ENCODE results near the gene CTNNA1.

Gene CTNNA1

DNA sequence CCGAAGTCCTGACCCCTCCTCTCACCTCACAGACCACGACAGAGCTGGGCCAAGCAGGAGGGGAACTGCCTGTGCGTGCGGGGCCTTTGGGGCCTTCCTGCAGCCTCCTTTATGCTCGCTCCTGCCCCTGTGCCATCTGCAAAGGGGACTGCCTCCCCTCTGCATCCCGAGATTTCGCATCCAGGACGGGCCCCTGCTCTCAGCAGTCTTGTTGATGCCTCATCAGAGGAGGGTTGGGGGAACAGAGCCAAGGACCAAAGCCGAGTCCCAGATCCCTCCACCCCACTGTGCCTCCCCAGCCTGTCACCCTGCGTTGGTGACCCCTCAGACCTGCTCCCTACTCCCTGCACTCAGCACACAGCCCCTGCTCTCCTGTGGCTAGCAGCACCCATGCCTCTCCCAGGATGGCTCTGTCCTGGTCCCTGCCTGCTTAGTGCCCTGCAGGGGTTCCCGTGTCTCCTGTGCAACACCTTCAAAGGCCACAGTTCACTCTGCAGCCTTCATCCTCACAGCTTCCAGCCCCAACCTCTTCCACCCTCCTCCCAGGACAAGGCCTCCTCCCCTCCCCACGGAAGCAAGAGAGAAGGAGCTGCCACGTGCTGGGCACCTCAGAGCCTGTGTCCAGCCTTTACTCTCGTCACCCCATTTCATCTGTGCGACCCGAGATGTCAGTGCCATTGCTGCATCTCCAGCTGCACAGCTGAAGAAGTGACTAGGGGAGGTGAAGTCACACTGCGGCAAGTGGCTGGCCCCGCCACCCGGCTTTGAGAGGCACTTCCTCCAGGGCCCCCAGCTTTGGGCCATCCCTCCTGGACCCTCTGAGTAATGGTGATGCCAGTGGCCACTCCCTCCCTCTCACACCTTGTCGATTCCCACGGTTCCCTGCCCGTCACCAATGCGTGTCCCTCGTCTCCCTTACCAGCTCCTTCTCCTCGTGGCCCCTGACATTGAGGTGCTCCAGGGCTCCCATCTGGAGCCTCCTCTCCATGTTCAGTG is 184.5 kb downstream of the CTNNA1 start:
- Histone ChIP-seq H3K9me3 (ENCODE audit: control insufficient read depth, insufficient read depth, low read length) (no peaks in the 10 kb centered on the region), H3K36me3 (ENCODE audit: control insufficient read depth, low read length) (no peaks in the 10 kb centered on the region), H3K4me2 (ENCODE audit: low read length) (no peak overlapping the region), H3F3A (ENCODE audit: control insufficient read depth, insufficient read depth) (no peaks in the 10 kb centered on the region), H3K79me2 (ENCODE audit: control insufficient read depth, low read length) (no peaks in the 10 kb centered on the region), H3K27ac (ENCODE audit: low read depth, low read length) (no peak overlapping the region), H3K9me2 (replicated peaks; ENCODE audit: control insufficient read depth, low read length) (no peaks in the 10 kb centered on the region), H3K4me1 (ENCODE audit: control insufficient read depth, low read length) (no peaks in the 10 kb centered on the region), H3K4me3 (ENCODE audit: low read length) (no peak overlapping the region), H3K27me3 (ENCODE audit: control insufficient read depth, low read length) (no peaks in the 10 kb centered on the region), H4K20me1 (ENCODE audit: control insufficient read depth, insufficient read depth, low read depth, low read length) (no peaks in the 10 kb centered on the region)
- TF ChIP-seq, protein P1, sequence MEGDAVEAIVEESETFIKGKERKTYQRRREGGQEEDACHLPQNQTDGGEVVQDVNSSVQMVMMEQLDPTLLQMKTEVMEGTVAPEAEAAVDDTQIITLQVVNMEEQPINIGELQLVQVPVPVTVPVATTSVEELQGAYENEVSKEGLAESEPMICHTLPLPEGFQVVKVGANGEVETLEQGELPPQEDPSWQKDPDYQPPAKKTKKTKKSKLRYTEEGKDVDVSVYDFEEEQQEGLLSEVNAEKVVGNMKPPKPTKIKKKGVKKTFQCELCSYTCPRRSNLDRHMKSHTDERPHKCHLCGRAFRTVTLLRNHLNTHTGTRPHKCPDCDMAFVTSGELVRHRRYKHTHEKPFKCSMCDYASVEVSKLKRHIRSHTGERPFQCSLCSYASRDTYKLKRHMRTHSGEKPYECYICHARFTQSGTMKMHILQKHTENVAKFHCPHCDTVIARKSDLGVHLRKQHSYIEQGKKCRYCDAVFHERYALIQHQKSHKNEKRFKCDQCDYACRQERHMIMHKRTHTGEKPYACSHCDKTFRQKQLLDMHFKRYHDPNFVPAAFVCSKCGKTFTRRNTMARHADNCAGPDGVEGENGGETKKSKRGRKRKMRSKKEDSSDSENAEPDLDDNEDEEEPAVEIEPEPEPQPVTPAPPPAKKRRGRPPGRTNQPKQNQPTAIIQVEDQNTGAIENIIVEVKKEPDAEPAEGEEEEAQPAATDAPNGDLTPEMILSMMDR (IDR thresholded peaks at IDR 0.05; ENCODE audit: low read depth, low read length, poor library complexity, severe bottlenecking): no peak
- TF ChIP-seq EZH2phosphoT487 (IDR thresholded peaks at IDR 0.05; ENCODE audit: borderline replicate concordance, low read length): no peak

DNA sequence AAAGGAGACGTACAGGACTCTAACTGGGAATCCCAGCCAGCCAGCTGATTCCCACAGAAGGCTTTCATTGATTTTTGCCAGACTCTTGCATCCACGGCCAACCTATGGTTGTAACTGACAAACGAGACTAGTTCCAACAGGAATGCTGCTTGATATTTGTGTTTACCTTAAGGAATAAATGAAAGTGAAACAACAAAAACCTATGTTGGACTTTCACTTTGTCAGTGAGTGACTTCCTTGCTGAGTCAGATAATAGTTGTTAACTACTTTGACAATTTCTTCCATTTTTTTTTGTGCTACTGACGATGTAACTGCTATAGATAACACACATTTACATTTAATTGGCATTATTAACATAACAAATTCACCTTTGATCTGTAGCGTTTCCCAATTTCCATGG is 185.3 kb downstream of the CTNNA1 start:
- H3K36me3 ChIP-seq (ENCODE audit: control insufficient read depth, low read length): no peaks in the 10 kb centered on the region
- H3K27me3 ChIP-seq (ENCODE audit: control insufficient read depth, low read length): no peaks in the 10 kb centered on the region
- H4K20me1 ChIP-seq (ENCODE audit: control insufficient read depth, insufficient read depth, low read depth, low read length): no peaks in the 10 kb centered on the region
- H3K9me3 ChIP-seq (ENCODE audit: control insufficient read depth, insufficient read depth, low read length): no peaks in the 10 kb centered on the region
- no peaks in the 10 kb centered on the region for H3K4me1 ChIP-seq (ENCODE audit: control insufficient read depth, low read length)
- H3F3A ChIP-seq (ENCODE audit: control insufficient read depth, insufficient read depth): no peaks in the 10 kb centered on the region
- no peak overlapping the region for H3K4me2 ChIP-seq (ENCODE audit: low read length)
- no peaks in the 10 kb centered on the region for H3K79me2 ChIP-seq (ENCODE audit: control insufficient read depth, low read length)
- H3K4me3 ChIP-seq (ENCODE audit: low read length): no peak overlapping the region
- H3K9me2 ChIP-seq (replicated peaks; ENCODE audit: control insufficient read depth, low read length): no peaks in the 10 kb centered on the region
- TF ChIP-seq EZH2phosphoT487 (IDR thresholded peaks at IDR 0.05; ENCODE audit: borderline replicate concordance, low read length): no peak
- no peak overlapping the region for H3K27ac ChIP-seq (ENCODE audit: low read depth, low read length)

DNA sequence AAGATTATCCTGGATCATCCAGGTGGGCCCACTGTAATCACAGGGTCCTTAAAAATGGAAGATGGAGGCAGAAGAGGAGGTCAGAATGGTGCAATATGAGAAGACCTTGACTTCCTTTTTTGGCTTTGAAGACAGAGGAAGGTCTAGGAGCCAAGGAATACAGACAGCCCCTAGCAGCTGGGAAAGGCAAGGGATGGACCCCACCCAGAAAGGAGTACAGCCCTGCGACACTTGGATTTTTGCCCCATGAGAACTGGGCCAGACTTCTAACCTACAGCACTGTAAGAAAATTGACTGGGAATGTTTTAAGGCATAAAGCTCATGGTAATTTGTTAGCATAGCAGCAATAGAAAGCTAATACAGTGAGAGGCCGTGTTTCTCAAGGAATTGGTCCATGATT is 188.8 kb downstream of the CTNNA1 start:
- no peak for TF ChIP-seq EZH2phosphoT487 (IDR thresholded peaks at IDR 0.05; ENCODE audit: borderline replicate concordance, low read length)
- TF ChIP-seq, protein P1 (IDR thresholded peaks at IDR 0.05; ENCODE audit: low read depth, low read length, poor library complexity, severe bottlenecking): no peak
- Histone ChIP-seq H3K36me3 (ENCODE audit: control insufficient read depth, low read length) (no peaks in the 10 kb centered on the region), H3K9me3 (ENCODE audit: control insufficient read depth, insufficient read depth, low read length) (no peaks in the 10 kb centered on the region), H3F3A (ENCODE audit: control insufficient read depth, insufficient read depth) (no peaks in the 10 kb centered on the region), H3K4me1 (ENCODE audit: control insufficient read depth, low read length) (no peaks in the 10 kb centered on the region), H4K20me1 (ENCODE audit: control insufficient read depth, insufficient read depth, low read depth, low read length) (no peaks in the 10 kb centered on the region), H3K27me3 (ENCODE audit: control insufficient read depth, low read length) (no peaks in the 10 kb centered on the region), H3K4me3 (ENCODE audit: low read length) (no peak overlapping the region), H3K79me2 (ENCODE audit: control insufficient read depth, low read length) (no peaks in the 10 kb centered on the region), H3K9me2 (replicated peaks; ENCODE audit: control insufficient read depth, low read length) (no peaks in the 10 kb centered on the region), H3K27ac (ENCODE audit: low read depth, low read length) (no peak overlapping the region), H3K4me2 (ENCODE audit: low read length) (no peak overlapping the region)

DNA sequence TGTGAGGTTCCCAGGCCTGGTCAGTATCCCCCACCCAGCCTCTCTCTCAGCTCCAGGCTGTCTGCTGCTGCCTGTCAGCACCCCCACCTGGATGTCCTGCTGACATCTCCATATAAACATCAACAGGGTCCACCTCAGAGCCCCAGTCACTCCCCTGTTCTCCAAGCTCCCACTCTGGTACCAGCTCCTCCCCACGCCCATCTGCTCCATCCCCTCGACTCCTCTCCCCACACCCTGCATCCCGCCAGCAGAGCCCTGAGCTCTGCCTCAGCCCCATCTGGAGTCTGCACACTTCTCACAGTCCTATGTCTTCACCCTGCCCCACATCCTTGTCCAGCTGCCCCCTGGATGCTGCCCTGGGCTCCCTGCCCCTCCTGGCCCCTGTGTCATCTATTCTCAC is 189.6 kb downstream of the CTNNA1 start:
- H3K4me3 ChIP-seq (ENCODE audit: low read length): no peak overlapping the region
- H3K79me2 ChIP-seq (ENCODE audit: control insufficient read depth, low read length): no peaks in the 10 kb centered on the region
- no peak overlapping the region for H3K27ac ChIP-seq (ENCODE audit: low read depth, low read length)
- no peaks in the 10 kb centered on the region for H3F3A ChIP-seq (ENCODE audit: control insufficient read depth, insufficient read depth)
- TF ChIP-seq, protein P1 (IDR thresholded peaks at IDR 0.05; ENCODE audit: low read depth, low read length, poor library complexity, severe bottlenecking): no peak
- no peak for TF ChIP-seq EZH2phosphoT487 (IDR thresholded peaks at IDR 0.05; ENCODE audit: borderline replicate concordance, low read length)
- H3K9me2 ChIP-seq (replicated peaks; ENCODE audit: control insufficient read depth, low read length): no peaks in the 10 kb centered on the region
- H3K27me3 ChIP-seq (ENCODE audit: control insufficient read depth, low read length): no peaks in the 10 kb centered on the region
- no peaks in the 10 kb centered on the region for H4K20me1 ChIP-seq (ENCODE audit: control insufficient read depth, insufficient read depth, low read depth, low read length)
- H3K4me2 ChIP-seq (ENCODE audit: low read length): no peak overlapping the region
- no peaks in the 10 kb centered on the region for H3K4me1 ChIP-seq (ENCODE audit: control insufficient read depth, low read length)
- no peaks in the 10 kb centered on the region for H3K9me3 ChIP-seq (ENCODE audit: control insufficient read depth, insufficient read depth, low read length)
- no peaks in the 10 kb centered on the region for H3K36me3 ChIP-seq (ENCODE audit: control insufficient read depth, low read length)
